GM21423 (cell line): Measurements from ENCODE around the gene SCAMP1.
"Not testable (repeated sequence)": the region's sequence is repeated elsewhere in the genome, so short reads cannot be mapped to it uniquely, and the experiment has no call there.

Experiments used
- ATAC-seq: cut with Tn5 transposase; IDR thresholded peaks from one replicate; pipeline ENCODE4 v1.9.1; 2021; ENCODE audit warnings: mild to moderate bottlenecking, moderate library complexity; ENCODE audit not compliant: unreplicated experiment

SCAMP1 gene

GRCh38 chr5:78419396-78419795 is 59.0 kb downstream of the SCAMP1 start:
- peak; percentile 58 for ATAC-seq

GRCh38 chr5:78420548-78420947 is 60.1 kb downstream of the SCAMP1 start:
- no peak for ATAC-seq

GRCh38 chr5:78424665-78425064 is 64.2 kb downstream of the SCAMP1 start:
- ATAC-seq: no peak

- ATAC-seq: no peak
Observed at GRCh38 chr5:78429332-78429980, 69.0 kb downstream of the SCAMP1 start.

- ATAC-seq: no peak
Observed at GRCh38 chr5:78430866-78431265, 70.4 kb downstream of the SCAMP1 start.

- ATAC-seq: no peak
Observed at GRCh38 chr5:78433972-78434371, 73.6 kb downstream of the SCAMP1 start.

GRCh38 chr5:78447775-78448424 is 87.5 kb downstream of the SCAMP1 start:
- ATAC-seq: no peak

GRCh38 chr5:78449103-78449502 is 88.7 kb downstream of the SCAMP1 start:
- ATAC-seq: no peak

- not testable (repeated sequence) for ATAC-seq
Observed at GRCh38 chr5:78457507-78457906, 97.1 kb downstream of the SCAMP1 start.

- ATAC-seq: no peak
Observed at GRCh38 chr5:78458843-78459242, 98.4 kb downstream of the SCAMP1 start.

GRCh38 chr5:78467140-78467539 is 106.7 kb downstream of the SCAMP1 start:
- no peak for ATAC-seq

- ATAC-seq: no peak
Observed at GRCh38 chr5:78467752-78468357, 107.4 kb downstream of the SCAMP1 start.

GRCh38 chr5:78471896-78472295 is 111.5 kb downstream of the SCAMP1 start:
- no peak for ATAC-seq

GRCh38 chr5:78472469-78473106 is 112.2 kb downstream of the SCAMP1 start:
- no peak for ATAC-seq

- ATAC-seq: no peak
Observed at GRCh38 chr5:78473751-78474150, 113.3 kb downstream of the SCAMP1 start.

- ATAC-seq: no peak
Observed at GRCh38 chr5:78475370-78475769, 115.0 kb downstream of the SCAMP1 start.

- no peak for ATAC-seq
Observed at GRCh38 chr5:78476795-78477194, 116.4 kb downstream of the SCAMP1 start.

- no peak for ATAC-seq
Observed at GRCh38 chr5:78482948-78483347, 122.5 kb downstream of the SCAMP1 start.

GRCh38 chr5:78483809-78484521 is 123.5 kb downstream of the SCAMP1 start:
- ATAC-seq: peak; percentile 87

GRCh38 chr5:78486218-78486617 is 125.8 kb downstream of the SCAMP1 start:
- no peak for ATAC-seq

- ATAC-seq: no peak
Observed at GRCh38 chr5:78487846-78488245, 127.4 kb downstream of the SCAMP1 start.
